IPS-18c (cell line): ENCODE results near the gene GPI.
"Not testable (repeated sequence)": the region's sequence is repeated elsewhere in the genome, so short reads cannot be mapped to it uniquely, and the experiment has no call there.

Experiments
- H3K4me3 ChIP-seq: 2 replicates; pipeline ENCODE4 v1.7.0; 2013; ENCODE audit warnings: low read depth, mild to moderate bottlenecking, low read length, moderate library complexity; ENCODE audit not compliant: insufficient read depth
- H3K9me3 ChIP-seq: one replicate; pipeline ENCODE4 v1.6.1; 2013; ENCODE audit warnings: mild to moderate bottlenecking, low read length, moderate library complexity; ENCODE audit not compliant: control insufficient read depth, insufficient read depth

The GPI gene

GRCh38 chr19:34364830-34365462, at the start of gene GPI:
TSS of gene GPI (plus strand) at chr19:34365196. CDS start at chr19:34365267, 71 bp downstream.
- Histone ChIP-seq H3K9me3 (no peaks in the 10 kb centered on the region), H3K4me3 (peak within 1 kb of the TSS; percentile 96)

- Histone ChIP-seq H3K4me3 (no peak overlapping the region), H3K9me3 (no peaks in the 10 kb centered on the region)
Observed at GRCh38 chr19:34316247-34316646, 48.7 kb upstream of the GPI start.

GRCh38 chr19:34316741-34317301, 48.2 kb upstream of the GPI start:
- H3K9me3 ChIP-seq = no peaks in the 10 kb centered on the region
- no peak overlapping the region for H3K4me3 ChIP-seq

GRCh38 chr19:34317311-34317927, 47.6 kb upstream of the GPI start:
- Histone ChIP-seq H3K9me3 (no peaks in the 10 kb centered on the region), H3K4me3 (no peak overlapping the region)

GRCh38 chr19:34319230-34319585, 45.8 kb upstream of the GPI start:
- Histone ChIP-seq H3K4me3 (no peak overlapping the region), H3K9me3 (no peaks in the 10 kb centered on the region)

- Histone ChIP-seq H3K9me3 (no peaks in the 10 kb centered on the region), H3K4me3 (no peak overlapping the region)
Observed at GRCh38 chr19:34319785-34320184, 45.2 kb upstream of the GPI start.

GRCh38 chr19:34320277-34320676, 44.7 kb upstream of the GPI start:
- no peaks in the 10 kb centered on the region for H3K9me3 ChIP-seq
- H3K4me3 ChIP-seq = no peak overlapping the region

- Histone ChIP-seq H3K4me3 (no peak overlapping the region), H3K9me3 (no peaks in the 10 kb centered on the region)
Observed at GRCh38 chr19:34321735-34322134, 43.3 kb upstream of the GPI start.

GRCh38 chr19:34323433-34324204, 41.4 kb upstream of the GPI start:
- Histone ChIP-seq H3K9me3 (no peaks in the 10 kb centered on the region), H3K4me3 (no peak overlapping the region)

GRCh38 chr19:34324320-34324719, 40.7 kb upstream of the GPI start:
- Histone ChIP-seq H3K9me3 (no peaks in the 10 kb centered on the region), H3K4me3 (no peak overlapping the region)

- Histone ChIP-seq H3K4me3 (no peak overlapping the region), H3K9me3 (no peaks in the 10 kb centered on the region)
Observed at GRCh38 chr19:34325181-34325580, 39.8 kb upstream of the GPI start.

- Histone ChIP-seq H3K4me3 (no peak overlapping the region), H3K9me3 (no peaks in the 10 kb centered on the region)
Observed at GRCh38 chr19:34325981-34326787, 38.8 kb upstream of the GPI start.

GRCh38 chr19:34327851-34328250, 37.1 kb upstream of the GPI start:
- Histone ChIP-seq H3K4me3 (no peak overlapping the region), H3K9me3 (no peaks in the 10 kb centered on the region)

- Histone ChIP-seq H3K9me3 (no peaks in the 10 kb centered on the region), H3K4me3 (no peak overlapping the region)
Observed at GRCh38 chr19:34328982-34329381, 36.0 kb upstream of the GPI start.

GRCh38 chr19:34330116-34330515, 34.9 kb upstream of the GPI start:
- Histone ChIP-seq H3K4me3 (no peak overlapping the region), H3K9me3 (no peaks in the 10 kb centered on the region)

- H3K9me3 ChIP-seq = not testable (repeated sequence)
Observed at GRCh38 chr19:34330596-34330995, 34.4 kb upstream of the GPI start.

GRCh38 chr19:34331596-34331995, 33.4 kb upstream of the GPI start:
- H3K9me3 ChIP-seq, H3K4me3 ChIP-seq: not testable (repeated sequence)

More at GRCh38 chr19:34330596-34330995, 34.4 kb upstream of the GPI start:
- H3K4me3 ChIP-seq = not testable (repeated sequence)
